GM19455 (cell line): ENCODE data around the gene AGBL4.

Experiments used
- ATAC-seq: cut with Tn5 transposase; IDR thresholded peaks from one replicate; pipeline ENCODE4 v1.9.1; 2021; ENCODE audit not compliant: unreplicated experiment

AGBL4 gene

DNA sequence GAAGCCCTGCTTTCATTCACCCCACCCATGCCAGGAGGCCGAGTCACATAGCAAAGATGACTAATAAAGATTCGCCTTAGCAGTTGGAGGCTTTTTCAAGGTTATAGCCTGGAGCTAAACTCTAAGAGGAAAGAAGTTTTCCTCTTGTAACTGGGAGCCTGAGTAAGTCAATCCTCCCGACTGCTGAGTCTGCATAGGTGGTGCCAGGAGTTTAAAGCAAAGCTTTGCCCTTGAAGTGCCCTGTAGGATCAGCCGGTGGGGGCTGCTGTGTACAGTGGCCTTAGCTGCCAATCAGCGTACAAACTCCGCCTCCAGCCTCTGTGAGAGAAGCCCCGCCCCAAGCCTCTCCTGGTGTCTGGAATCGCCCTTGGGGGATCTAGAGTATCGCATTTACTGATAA is 1404.2 kb downstream of the AGBL4 start:
- ATAC-seq, result no peak

GRCh38 chr1:48617252-48617651 is 1406.5 kb downstream of the AGBL4 start:
- ATAC-seq, result no peak

GRCh38 chr1:48616710-48617109 is 1407.0 kb downstream of the AGBL4 start:
- no peak for ATAC-seq

DNA sequence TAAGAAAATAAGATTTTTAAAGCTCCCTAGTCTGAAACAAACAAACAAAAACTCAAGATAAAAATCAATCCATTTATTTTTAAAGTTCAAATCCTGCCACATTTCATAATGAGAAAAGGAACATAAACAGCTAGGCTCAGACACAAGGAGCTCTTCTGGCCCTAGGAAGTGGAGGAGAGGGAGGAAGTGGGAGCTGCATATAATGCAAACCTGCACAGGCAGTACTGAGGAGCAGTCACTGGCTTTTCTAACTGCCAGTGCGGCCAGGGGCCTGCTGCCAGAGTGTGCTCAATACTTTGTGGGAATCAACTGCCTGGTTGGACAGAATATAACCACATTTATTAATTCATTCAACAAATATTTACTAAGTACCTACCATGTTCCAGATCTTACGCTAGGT is 1411.9 kb downstream of the AGBL4 start:
- ATAC-seq, result no peak

GRCh38 chr1:48610628-48611542 is 1412.9 kb downstream of the AGBL4 start:
- no peak for ATAC-seq

DNA sequence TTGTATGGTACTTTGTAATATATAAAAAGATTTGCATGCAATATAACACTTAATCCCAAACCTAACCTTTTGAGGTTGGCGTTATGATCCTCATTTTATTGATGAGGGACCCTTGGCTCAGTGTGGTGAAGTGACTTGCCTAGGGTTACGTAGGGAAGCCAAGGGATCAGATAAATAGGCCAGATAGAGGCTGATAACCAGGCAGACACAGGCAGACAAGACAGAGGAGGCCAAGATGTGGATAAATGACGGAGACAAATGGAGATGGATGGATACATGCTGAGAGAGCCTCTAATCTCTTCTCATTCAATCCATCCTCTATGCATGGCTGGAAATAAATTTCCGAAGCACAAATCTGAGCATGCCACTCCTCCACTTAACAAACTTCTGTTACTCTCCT is 1414.9 kb downstream of the AGBL4 start:
- ATAC-seq, result no peak

DNA sequence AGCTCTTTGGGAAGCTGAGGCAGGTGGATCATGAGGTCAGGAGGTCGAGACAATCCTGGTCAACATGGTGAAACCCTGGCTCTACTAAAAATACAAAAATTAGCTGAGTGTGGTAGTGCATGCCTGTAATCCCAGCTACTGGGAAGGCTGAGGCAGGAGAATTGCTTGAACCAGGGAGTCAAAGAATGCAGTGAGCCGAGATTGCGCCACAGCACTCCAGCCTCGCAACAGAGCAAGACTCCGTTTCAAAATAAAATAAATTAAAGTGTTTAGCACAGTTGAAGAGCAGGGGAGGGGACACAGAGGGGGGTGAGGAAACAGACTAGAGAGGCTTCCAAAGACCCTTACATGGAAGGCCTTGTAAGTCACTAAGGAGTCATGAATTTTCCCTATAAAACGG is 1420.5 kb downstream of the AGBL4 start:
- no peak for ATAC-seq

GRCh38 chr1:48602349-48602748 is 1421.4 kb downstream of the AGBL4 start:
- no peak for ATAC-seq

GRCh38 chr1:48600182-48600581 is 1423.6 kb downstream of the AGBL4 start:
- no peak for ATAC-seq

GRCh38 chr1:48597663-48598062 is 1426.1 kb downstream of the AGBL4 start:
- ATAC-seq, result no peak

GRCh38 chr1:48596046-48596445 is 1427.7 kb downstream of the AGBL4 start:
- no peak for ATAC-seq

GRCh38 chr1:48595613-48596012 is 1428.1 kb downstream of the AGBL4 start:
- no peak for ATAC-seq

- ATAC-seq, result no peak
Measured at GRCh38 chr1:48592330-48592729, 1431.4 kb downstream of the AGBL4 start.

- ATAC-seq, result no peak
Measured at GRCh38 chr1:48591181-48591580, 1432.6 kb downstream of the AGBL4 start.

DNA sequence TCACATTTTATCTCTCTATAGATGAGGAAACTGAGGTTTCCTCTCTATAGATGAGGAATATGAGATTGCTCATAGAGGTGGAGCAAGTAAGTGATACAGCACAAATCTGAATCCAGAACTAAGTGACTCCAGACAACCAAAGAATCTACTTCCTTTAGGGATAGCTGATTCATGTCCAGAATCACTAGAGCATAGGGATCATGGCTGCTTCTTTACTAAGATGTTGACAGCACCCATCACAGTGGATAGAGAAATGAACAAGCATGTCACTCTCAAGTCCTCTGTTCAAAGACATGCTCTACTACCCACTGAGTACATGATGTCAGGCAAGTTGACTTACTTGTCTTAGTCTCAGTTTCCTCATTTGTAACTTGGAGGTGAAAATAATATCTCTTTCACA is 1435.7 kb downstream of the AGBL4 start:
- ATAC-seq, result no peak

DNA sequence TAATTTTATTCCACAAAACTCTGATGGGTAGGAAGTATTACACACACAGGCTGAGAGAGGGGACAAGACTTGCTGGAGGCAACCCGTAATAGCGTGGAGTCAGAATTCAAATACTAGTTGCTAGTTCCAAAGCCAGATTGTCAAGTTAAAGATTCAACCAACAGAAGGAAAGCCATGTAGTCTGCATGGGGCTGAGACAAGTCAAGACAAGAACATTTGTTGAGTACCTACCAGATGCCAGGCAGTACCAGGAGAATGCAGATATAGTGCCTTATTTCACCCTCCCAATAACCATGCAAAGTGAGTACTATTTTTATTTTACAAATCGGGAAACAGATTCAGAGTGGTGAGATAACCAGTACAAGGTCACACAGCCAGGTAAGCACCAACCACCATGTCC is 1441.3 kb downstream of the AGBL4 start:
- ATAC-seq, result no peak

- ATAC-seq, result no peak
Measured at GRCh38 chr1:48581270-48581669, 1442.5 kb downstream of the AGBL4 start.

DNA sequence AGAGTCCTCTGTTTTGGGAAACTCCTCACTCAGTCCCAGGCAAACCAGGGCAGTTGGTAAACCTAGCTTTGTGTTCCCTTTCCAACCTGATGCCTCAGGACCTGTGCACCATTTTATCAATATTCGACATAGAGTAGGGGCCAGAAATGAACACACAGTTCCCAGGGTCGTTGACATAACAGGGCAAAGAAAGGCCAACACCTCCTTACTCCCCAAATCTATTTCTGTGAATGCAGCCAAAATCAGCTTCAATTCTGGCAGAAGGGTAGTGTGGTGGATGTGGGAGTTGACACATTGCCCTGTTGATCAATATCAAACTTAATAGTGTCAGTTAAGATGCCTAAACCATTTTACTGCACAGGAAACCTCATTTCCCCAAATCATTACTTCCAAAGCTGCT is 1447.2 kb downstream of the AGBL4 start:
- ATAC-seq, result no peak

- no peak for ATAC-seq
Measured at GRCh38 chr1:48572646-48573258, 1451.0 kb downstream of the AGBL4 start.

DNA sequence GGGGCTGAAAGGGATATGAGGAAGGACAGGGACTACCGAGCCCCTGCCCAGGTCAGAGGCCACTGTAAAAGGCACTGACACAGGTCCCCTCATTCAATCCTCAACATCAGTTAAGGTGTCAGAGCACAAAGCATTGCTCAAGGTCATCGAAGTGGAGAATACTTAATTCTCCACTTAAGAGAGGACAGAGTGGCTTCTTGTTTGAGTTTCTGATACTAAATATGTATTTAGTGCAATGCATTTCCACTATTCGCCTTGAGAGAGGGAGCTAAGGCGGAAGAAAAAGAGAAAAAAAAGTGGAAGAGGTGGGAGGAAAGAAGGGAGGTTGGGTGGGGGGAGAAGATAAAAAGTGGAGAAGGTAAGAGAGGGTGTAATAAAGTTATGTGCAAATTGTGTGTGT is 1451.6 kb downstream of the AGBL4 start:
- ATAC-seq, result no peak

DNA sequence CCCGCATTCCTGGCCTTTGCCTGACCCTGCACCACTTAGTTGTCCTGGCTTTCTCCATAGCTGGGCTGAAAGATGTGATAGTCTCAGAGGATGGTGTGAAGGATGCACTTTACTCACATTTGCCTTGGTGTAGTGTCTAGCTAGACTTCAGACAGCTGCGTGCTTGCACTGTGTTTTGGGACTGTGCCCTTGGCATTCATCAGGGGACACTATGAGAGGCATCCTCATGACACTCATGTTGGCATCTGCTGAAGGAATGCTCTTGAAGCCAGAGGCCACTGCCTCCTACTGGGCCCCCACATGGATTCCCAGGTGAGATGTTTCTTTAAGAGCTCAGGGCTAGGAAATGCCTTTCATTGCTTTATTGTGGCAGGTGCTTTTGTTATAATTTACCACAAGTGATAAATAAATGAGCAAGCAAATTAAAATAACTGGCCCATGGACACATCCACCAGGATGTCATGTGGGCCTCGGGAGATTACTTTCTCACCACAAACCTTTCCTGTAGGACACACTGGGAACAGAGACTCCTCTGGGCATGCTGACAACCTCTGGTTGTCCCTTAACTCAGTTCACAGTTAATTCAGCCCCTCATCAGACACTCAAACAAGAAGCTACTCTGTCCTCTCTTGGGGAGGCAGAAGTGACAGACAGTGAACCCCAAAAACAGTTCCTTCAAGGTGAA is 1452.3 kb downstream of the AGBL4 start:
- no peak for ATAC-seq

DNA sequence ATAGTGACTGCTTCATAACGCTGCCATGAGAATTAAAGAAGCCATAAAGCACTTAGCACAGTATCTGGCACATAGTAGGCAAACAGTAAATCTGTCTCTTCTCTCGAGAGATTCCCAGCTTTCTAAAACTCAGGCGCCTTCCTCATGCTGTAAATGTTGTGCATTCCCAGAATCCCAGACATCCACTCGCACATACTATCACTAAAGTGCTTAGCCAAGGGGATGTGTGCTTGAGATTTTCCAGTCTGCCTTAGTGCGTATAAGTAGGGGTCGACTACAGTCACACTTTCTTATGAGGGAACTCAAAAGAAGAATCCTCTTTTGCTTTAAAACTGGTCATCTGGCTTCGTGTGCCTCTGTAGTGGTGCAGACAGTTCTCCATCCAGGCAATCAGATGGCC is 1453.2 kb downstream of the AGBL4 start:
- ATAC-seq, result no peak
